Measurements from ENCODE around the gene TGM6. TPM values are rescaled to one million over a fixed set of nuclear protein-coding genes. Genes with fewer than 3 reads are reported as not detected.

TGM6 gene
- total and polyA plus RNA-seq, 9 of the 15 experiments (the other 6 are each of a cell fraction or from before 2014, with no cell fraction given): not detected

- no peak for TF ChIP-seq ZNF280A (IDR thresholded peaks at IDR 0.05; ENCODE audit: low read depth, partially characterized antibody)
- TF ChIP-seq FOXK2 (conservative IDR thresholded peaks at IDR 0.05 in 1 of 2, IDR thresholded peaks at IDR 0.05 in 1 of 2; ENCODE audit: low read depth in 2 of 2): no peak
Observed at GRCh38 chr20:2421247-2421646, 40.5 kb downstream of the TGM6 start (continued).

GRCh38 chr20:2429051-2429450 lies 48.4 kb downstream of the TGM6 start:
- no peak overlapping the region for H3K9ac ChIP-seq (ENCODE audit: insufficient read depth in 1 of 2, low read depth in 2 of 2, low read length in 2 of 2)
- FAIRE-seq (no peak), DNase-seq (ENCODE audit: extremely low read depth in 1 of 4, low spot score in 3 of 4) (no peak), ATAC-seq (no peak)
- H2AFZ ChIP-seq (ENCODE audit: low read depth, low read length): no peak overlapping the region
- 3% methylated on average over 6 of the region's 6 CpGs for WGBS (ENCODE audit: insufficient coverage, low coverage, missing lambda C conversion rate)
- ChIA-PET CTCF (ENCODE audit: low intra/inter-chr PET ratio) (no interaction called here), POLR2A (interaction anchor here (0.8 kb wide), 1 partner anchor 220 kb away, joined by 3 read pairs; no protein-coding TSS in a partner anchor)
- in situ Hi-C loops (cut with MboI) (no loop called here), intact Hi-C loops (cut with micrococcal nuclease) (no loop called here)
- H3K9me3 ChIP-seq (replicated peaks; ENCODE audit: control insufficient read depth, insufficient read depth, low read depth, low read length): no peaks in the 10 kb centered on the region
- no TSS peak for BruUV-seq (replicated peaks)
- no peaks in the 10 kb centered on the region for H4K20me1 ChIP-seq (replicated peaks; ENCODE audit: control insufficient read depth, insufficient read depth, low read length)
- no peak overlapping the region for H3K4me3 ChIP-seq
- H3K79me2 ChIP-seq (ENCODE audit: control insufficient read depth, insufficient read depth, low read length): no peaks in the 10 kb centered on the region
- H3K4me2 ChIP-seq (ENCODE audit: insufficient read depth, low read length): no peak overlapping the region
- no peak overlapping the region for H3K27ac ChIP-seq (ENCODE audit: extremely low read depth, low read depth, low read length)
- no peaks in the 10 kb centered on the region for H3K27me3 ChIP-seq (ENCODE audit: control insufficient read depth in 2 of 2, insufficient read depth in 2 of 2, low read length in 2 of 2)
- H3K4me1 ChIP-seq (replicated peaks in 1 of 2; ENCODE audit: control insufficient read depth in 2 of 2, insufficient read depth in 2 of 2, low read length in 2 of 2): no peaks in the 10 kb centered on the region
- H3K9me1 ChIP-seq (ENCODE audit: control insufficient read depth, insufficient read depth, low read length): no peaks in the 10 kb centered on the region
- no peaks in the 10 kb centered on the region for H3K36me3 ChIP-seq (ENCODE audit: control insufficient read depth, insufficient read depth, low read length)
- no peak for TF ChIP-seq CEBPG (CRISPR knock-in tag; IDR thresholded peaks at IDR 0.05)
- no peak for TF ChIP-seq CEBPG (tag; conservative IDR thresholded peaks at IDR 0.05 in 1 of 2, IDR thresholded peaks at IDR 0.05 in 1 of 2)
- TF ChIP-seq ZFX (CRISPR knock-in tag; IDR thresholded peaks at IDR 0.05): no peak
- TF ChIP-seq ARHGAP35 (IDR thresholded peaks at IDR 0.05; ENCODE audit: partially characterized antibody): no peak
- no peak for TF ChIP-seq ZNF232 (CRISPR knock-in tag; IDR thresholded peaks at IDR 0.05)
- TF ChIP-seq SMARCC2 (IDR thresholded peaks at IDR 0.05; ENCODE audit: low read depth): no peak
- no peak for TF ChIP-seq HDAC6 (IDR thresholded peaks at IDR 0.05; ENCODE audit: low read depth, low read length)
- TF ChIP-seq ARID1B (IDR thresholded peaks at IDR 0.05): no peak
- TF ChIP-seq RBM34 (IDR thresholded peaks at IDR 0.05; ENCODE audit: borderline replicate concordance, insufficient read depth, low read length): no peak
- TF ChIP-seq ZNF444 (CRISPR knock-in tag; IDR thresholded peaks at IDR 0.05): no peak

All from K562 (cell line).